H1 (cell line): ENCODE results near the gene CIBAR2. TPM values are rescaled to one million over a fixed set of nuclear protein-coding genes. Genes with fewer than 3 reads are reported as not detected.

Experiments
- CTCF ChIA-PET: fragments of 300-600 bp; sonication (Branson Sonifier 250); formaldehyde crosslinking; loops from one replicate; lab custom pipeline; 2021; ENCODE audit not compliant: partially characterized antibody; lab: Charles Lee
- POLR2A ChIA-PET: fragments of 300-600 bp; sonication (Branson Sonifier 250); formaldehyde crosslinking; loops from one replicate; lab custom pipeline; 2021; ENCODE audit warnings: inconsistent platforms; ENCODE audit not compliant: partially characterized antibody; lab: Charles Lee
- DNase-seq, 2 experiments: peaks; one replicate each; pipeline versions ENCODE4 v3.0.0 to v3.0.0-alpha.2; 2010 to 2022; ENCODE audit warnings: low spot score in 2 of 2, low read depth in 1 of 2, mixed read lengths in 1 of 2
- FAIRE-seq: peaks from 2 replicates; lab custom pipeline; 2011; peaks lifted over from hg19 to GRCh38; lab: Jason Lieb, UNC
- H2AFZ ChIP-seq: 2 replicates; pipeline ENCODE4 v1.8.1; 2012; ENCODE audit warnings: low read length, inconsistent platforms
- H2AK5ac ChIP-seq: 2 replicates; pipeline ENCODE4 v1.6.1; 2013; ENCODE audit warnings: low read depth, low read length
- H2BK120ac ChIP-seq: replicated peaks from 2 replicates; pipeline ENCODE3; 2013; ENCODE audit warnings: low read depth, low read length, inconsistent platforms
- H2BK12ac ChIP-seq: 2 replicates; pipeline ENCODE4 v1.6.1; 2013; ENCODE audit warnings: low read depth, low read length
- H2BK15ac ChIP-seq: 2 replicates; pipeline ENCODE4 v1.6.1; 2013; ENCODE audit warnings: low read length
- H2BK20ac ChIP-seq: 2 replicates; pipeline ENCODE4 v1.6.1; 2013; ENCODE audit warnings: low read length
- H2BK5ac ChIP-seq: 2 replicates; pipeline ENCODE4 v1.6.1; 2013; ENCODE audit warnings: low read depth, low read length
- H3K14ac ChIP-seq: 2 replicates; pipeline ENCODE4 v1.6.1; 2013; ENCODE audit warnings: inconsistent platforms; ENCODE audit not compliant: insufficient read length
- H3K18ac ChIP-seq: 2 replicates; pipeline ENCODE4 v1.6.1; 2013; ENCODE audit warnings: low read length; ENCODE audit errors: extremely low read depth
- H3K23ac ChIP-seq: 2 replicates; pipeline ENCODE4 v1.6.1; 2013; ENCODE audit warnings: inconsistent platforms; ENCODE audit not compliant: insufficient read length
- H3K23me2 ChIP-seq: 2 replicates; pipeline ENCODE4 v1.6.1; 2013; ENCODE audit warnings: low read depth, low read length
- H3K27ac ChIP-seq: 2 replicates; pipeline ENCODE4 v1.6.1; 2011; ENCODE audit warnings: low read depth, low read length, inconsistent platforms
- H3K27me3 ChIP-seq, 4 experiments: replicated peaks in 1 of 4; 1 replicate in 1 of 4; 2 replicates in 3 of 4; pipeline versions ENCODE4 v1.6.1 to v1.8.1; 2011 to 2013; ENCODE audit warnings: low read length in 3 of 4, mild to moderate bottlenecking in 3 of 4, inconsistent platforms in 2 of 4, mixed read lengths in 2 of 4, moderate library complexity in 1 of 4; ENCODE audit not compliant: control insufficient read depth in 3 of 4, insufficient read depth in 3 of 4; ENCODE audit errors: extremely low read depth in 1 of 4
- H3K36me3 ChIP-seq, 4 experiments: 2 replicates each; pipeline versions ENCODE4 v1.6.1 to v1.8.1; 2011 to 2013; ENCODE audit warnings: mild to moderate bottlenecking in 4 of 4, low read length in 3 of 4, moderate library complexity in 2 of 4, control low read depth in 1 of 4, inconsistent platforms in 1 of 4; ENCODE audit not compliant: insufficient read depth in 4 of 4, control insufficient read depth in 2 of 4
- H3K4ac ChIP-seq: replicated peaks from 2 replicates; pipeline ENCODE3; 2013; ENCODE audit warnings: low read length, low read depth, mixed read lengths, inconsistent platforms; ENCODE audit not compliant: insufficient read length
- H3K4me1 ChIP-seq, 4 experiments: replicated peaks in 1 of 4; 1 replicate in 1 of 4; 2 replicates in 3 of 4; pipeline versions ENCODE4 v1.6.1 to v1.8.1; 2011 to 2013; ENCODE audit warnings: low read length in 3 of 4, inconsistent platforms in 2 of 4, mixed read lengths in 1 of 4; ENCODE audit not compliant: insufficient read depth in 4 of 4, control insufficient read depth in 3 of 4
- H3K4me2 ChIP-seq, 2 experiments: 2 replicates each; pipeline versions ENCODE4 v1.6.1 to v1.8.1; 2011 to 2013; ENCODE audit warnings: low read depth in 2 of 2, low read length in 2 of 2, control low read depth in 1 of 2, inconsistent platforms in 1 of 2, mild to moderate bottlenecking in 1 of 2; ENCODE audit not compliant: insufficient read depth in 1 of 2
- H3K4me3 ChIP-seq, 4 experiments: fragments of 200-600, 300-600 bp in 1 of 4; sonication (generic), shearing (Covaris generic), sonication (Bioruptor Twin) in 1 of 4; 2 replicates each; pipeline versions ENCODE4 v1.5.1 to v1.8.1; 2011 to 2016; ENCODE audit warnings: low read length in 4 of 4, low read depth in 3 of 4, control low read depth in 2 of 4, inconsistent platforms in 2 of 4, mild to moderate bottlenecking in 2 of 4, mixed read lengths in 1 of 4, moderate library complexity in 1 of 4; ENCODE audit not compliant: insufficient read depth in 2 of 4; ENCODE audit errors: extremely low read depth in 1 of 4
- H3K56ac ChIP-seq: replicated peaks from 2 replicates; pipeline ENCODE3; 2013; ENCODE audit warnings: low read depth, mild to moderate bottlenecking, mixed read lengths, low read length, inconsistent platforms; ENCODE audit not compliant: insufficient read length
- H3K79me1 ChIP-seq: 2 replicates; pipeline ENCODE4 v1.6.1; 2013; ENCODE audit warnings: low read depth, low read length, control low read depth
- H3K79me2 ChIP-seq, 2 experiments: 2 replicates each; pipeline versions ENCODE4 v1.6.1 to v1.8.1; 2012 to 2013; ENCODE audit warnings: low read length in 2 of 2, mild to moderate bottlenecking in 2 of 2, inconsistent platforms in 1 of 2; ENCODE audit not compliant: insufficient read depth in 2 of 2, control insufficient read depth in 1 of 2
- H3K9ac ChIP-seq, 4 experiments: replicated peaks in 1 of 4; 1 replicate in 1 of 4; 2 replicates in 3 of 4; pipeline versions ENCODE4 v1.6.1 to v1.8.1; 2011 to 2013; ENCODE audit warnings: low read depth in 3 of 4, low read length in 3 of 4, control low read depth in 2 of 4, mild to moderate bottlenecking in 2 of 4, moderate library complexity in 2 of 4, inconsistent platforms in 1 of 4; ENCODE audit errors: extremely low read depth in 1 of 4
- H3K9me3 ChIP-seq, 2 experiments: 2 replicates each; pipeline versions ENCODE4 v1.6.1 to v1.8.1; 2012 to 2013; ENCODE audit warnings: mild to moderate bottlenecking in 2 of 2, moderate library complexity in 2 of 2, control low read depth in 1 of 2, inconsistent platforms in 1 of 2, low read depth in 1 of 2, low read length in 1 of 2, mixed read lengths in 1 of 2; ENCODE audit not compliant: insufficient read depth in 2 of 2
- H4K20me1 ChIP-seq, 2 experiments: replicated peaks in 1 of 2; 2 replicates each; pipeline versions ENCODE3 to v1.8.1; 2011 to 2013; ENCODE audit warnings: inconsistent platforms in 2 of 2, low read length in 2 of 2, mild to moderate bottlenecking in 1 of 2; ENCODE audit not compliant: insufficient read depth in 2 of 2, control insufficient read depth in 1 of 2
- H4K5ac ChIP-seq: 2 replicates; pipeline ENCODE4 v1.6.1; 2013; ENCODE audit warnings: low read length, low read depth, mixed read lengths, inconsistent platforms; ENCODE audit not compliant: insufficient read length
- H4K8ac ChIP-seq: 2 replicates; pipeline ENCODE4 v1.8.0; 2013; ENCODE audit warnings: mild to moderate bottlenecking, moderate library complexity, low read length, inconsistent platforms; ENCODE audit not compliant: insufficient read depth; ENCODE audit errors: extremely low read depth
- H4K91ac ChIP-seq: replicated peaks from 2 replicates; pipeline ENCODE3; 2013; ENCODE audit warnings: low read length, mixed read lengths, inconsistent platforms; ENCODE audit not compliant: insufficient read length
- CTCF ChIP-seq, 3 experiments: IDR thresholded peaks; 1 replicate in 2 of 3; 2 replicates in 1 of 3; pipeline versions ENCODE4 v1.5.1 to v1.6.1; 2011; ENCODE audit warnings: low read length in 3 of 3, mild to moderate bottlenecking in 3 of 3, inconsistent platforms in 2 of 3, low read depth in 1 of 3, moderate library complexity in 1 of 3; ENCODE audit not compliant: insufficient read depth in 1 of 3; ENCODE audit errors: control extremely low read depth in 1 of 3
- E2F6 ChIP-seq: IDR thresholded peaks from 2 replicates; pipeline ENCODE4 v1.6.1; 2012; ENCODE audit warnings: inconsistent platforms
- FOSL1 ChIP-seq: IDR thresholded peaks from 2 replicates; pipeline ENCODE4 v1.6.1; 2011; ENCODE audit warnings: mild to moderate bottlenecking, low read depth, low read length, moderate library complexity; ENCODE audit not compliant: insufficient read depth
- GABPA ChIP-seq: IDR thresholded peaks from 2 replicates; pipeline ENCODE4 v1.6.1; 2011; ENCODE audit warnings: mild to moderate bottlenecking, low read length, moderate library complexity, borderline replicate concordance; ENCODE audit not compliant: insufficient read depth
- POLR2AphosphoS5 ChIP-seq: IDR thresholded peaks from 2 replicates; pipeline ENCODE4 v1.6.1; 2011; ENCODE audit warnings: low read depth, low read length
- RBBP5 ChIP-seq: IDR thresholded peaks from 2 replicates; pipeline ENCODE4 v1.7.1; 2012; ENCODE audit warnings: low read depth, mild to moderate bottlenecking, inconsistent platforms, low read length, moderate library complexity, borderline replicate concordance
- SP1 ChIP-seq: IDR thresholded peaks from 2 replicates; pipeline ENCODE4 v1.6.1; 2011; ENCODE audit warnings: low read depth, low read length
- WGBS, 2 experiments: shearing (Covaris generic) in 1 of 2; methylation state at CpG; one replicate each; pipeline versions ENCODE4 v1.1.6 to v1.1.7; 2013 to 2015; ENCODE audit warnings: low lambda C conversion rate in 2 of 2, mixed read lengths in 2 of 2, inconsistent platforms in 1 of 2, low coverage in 1 of 2, missing lambda C conversion rate in 1 of 2; ENCODE audit not compliant: insufficient replicate concordance in 2 of 2, insufficient coverage in 1 of 2, insufficient read length in 1 of 2; ENCODE audit errors: extremely low coverage in 1 of 2, missing lambda C conversion rate in 1 of 2; 5-methylcytosine and 5-hydroxymethylcytosine counted together
- polyA plus RNA-seq, 7 experiments: library from polyadenylated mRNA; depleted of rRNA in 3 of 7; stranded (reverse) in 5 of 7; unstranded in 2 of 7; fragments of >200 nt in 5 of 7; fragments of 200-250 nt in 2 of 7; gene quantifications; 1 replicate in 5 of 7; 2 replicates in 1 of 7; 4 replicates in 1 of 7; pipeline versions ENCODE4 v1.2.1 to v1.2.3, GENCODE V29; 2011 to 2013; ENCODE audit warnings: missing spikeins in 2 of 7, mixed read lengths in 2 of 7
- total RNA-seq: library from RNA; stranded (reverse); fragmentation: NEBNext Ultra II Directional; extraction: Animal tissue kit (Norgen Biotek cat#: 25700); gene quantifications from 2 replicates; pipeline ENCODE4 v1.2.1, GENCODE V29; 2021

The CIBAR2 gene
- total and polyA plus RNA-seq, 2 of the 8 experiments (the other 6 are each of a cell fraction or from before 2014, with no cell fraction given), result 0.18 TPM; not detected in 1

- Histone ChIP-seq H3K79me2 (no peaks in the 10 kb centered on the region), H3K27ac (no peak overlapping the region), H4K5ac (no peak overlapping the region), H3K23me2 (no peaks in the 10 kb centered on the region), H3K79me1 (no peaks in the 10 kb centered on the region), H2AK5ac (peak overlapping the region; percentile 40; the same call in 1 of the 2 replicates), H3K9me3 (peaks cover 0 to 3% of the 10 kb centered on the region in 2 experiments; a peak in 2 of 4 replicates), H3K4ac (peak overlapping the region; percentile 44), H3K36me3 (no peaks in the 10 kb centered on the region), H3K14ac (no peak overlapping the region), H3K56ac (no peak overlapping the region), H3K18ac (peak overlapping the region; percentile 51), H3K4me3 (no peak overlapping the region), H2BK5ac (peak overlapping the region; percentile 27; the same call in 1 of the 2 replicates), H3K9ac (no peak overlapping the region), H2AFZ (no peak overlapping the region), H2BK120ac (peak overlapping the region; percentile 50), H3K27me3 (no peaks in the 10 kb centered on the region; a peak in 1 of 7 replicates), H4K91ac (peak overlapping the region; percentile 70), H2BK20ac (peak overlapping the region; percentile 3), H2BK15ac (peak overlapping the region; percentile 95; the same call in 1 of the 2 replicates), H2BK12ac (peak overlapping the region; percentile 90; the same call in 1 of the 2 replicates), H3K4me2 (no peak overlapping the region), H3K4me1 (peaks cover 4 to 29% (median 12%) of the 10 kb centered on the region in 4 experiments), H4K20me1 (no peaks in the 10 kb centered on the region), H3K23ac (no peak overlapping the region), H4K8ac (no peak overlapping the region; the same call in 1 of the 2 replicates)
- 87% methylated on average over 16 of the region's 16 CpGs; no CpG with 5 or more reads in 1 of the 2 experiments for WGBS, 2 experiments
- DNase-seq (no peak), FAIRE-seq (no peak)
- POLR2A ChIA-PET, result interaction anchor here (1.3 to 1.6 kb wide), 2 partner anchors 9 to 202 kb away, joined by 3 read pairs; no protein-coding TSS in a partner anchor
- CTCF ChIA-PET, result interaction anchor here (0.6 to 5.6 kb wide), 14 partner anchors 10 to 453 kb away, joined by 3 to 31 read pairs (median 4); partner anchors contain the start of gene CIBAR2
- TF ChIP-seq POLR2AphosphoS5 (no peak), GABPA (no peak), FOSL1 (no peak), E2F6 (no peak), CTCF (IDR thresholded peaks at IDR 0.05; ENCODE audit: control extremely low read depth in 1 of 3, insufficient read depth in 1 of 3, low read depth in 1 of 3, low read length in 3 of 3) (no peak), RBBP5 (no peak), SP1 (no peak)
Observed at GRCh38 chr16:85125570-85126393, 13.5 kb upstream of the CIBAR2 start.
